GM23248 (cell line): ENCODE data around the gene TIGD6.

Experiments used
- EZH2 ChIP-seq: fragments of 200-600 bp; sonication (generic); IDR thresholded peaks from 2 replicates; pipeline ENCODE4 v1.6.1; 2018; ENCODE audit warnings: antibody characterized with exemption, mild to moderate bottlenecking; ENCODE audit not compliant: insufficient read depth, poor library complexity, severe bottlenecking
- EZH2phosphoT487 ChIP-seq: fragments of 200-600 bp; sonication (generic); IDR thresholded peaks from 2 replicates; pipeline ENCODE4 v1.6.1; 2018; ENCODE audit warnings: antibody characterized with exemption, moderate library complexity, mild to moderate bottlenecking, low read depth; ENCODE audit not compliant: insufficient read depth

DNA sequence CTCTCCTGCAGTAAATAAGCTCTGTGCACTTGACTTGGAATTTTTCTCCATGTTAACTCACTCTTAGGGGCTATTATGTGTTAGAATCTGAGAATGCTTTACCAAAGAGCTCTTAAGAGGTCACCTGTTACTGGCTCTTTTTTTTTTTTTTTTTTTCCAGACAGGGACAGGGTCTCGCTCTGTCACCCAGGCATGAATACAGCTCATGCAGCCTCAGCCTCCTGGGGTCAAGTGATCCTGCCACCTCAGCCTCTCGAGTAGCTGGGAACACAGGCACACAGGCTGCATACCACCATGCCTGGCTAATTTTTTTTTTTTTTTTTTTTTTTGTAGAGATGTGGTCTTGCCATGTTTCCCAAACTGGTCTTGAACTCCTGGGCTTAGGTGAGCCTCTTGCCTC, 22.2 kb upstream of the TIGD6 start:
- TF ChIP-seq EZH2 (no peak), EZH2phosphoT487 (no peak)
